ENCODE data around the gene PDAP1. TPM values are rescaled to one million over a fixed set of nuclear protein-coding genes. Genes with fewer than 3 reads are reported as not detected.

PDAP1 gene, protein sequence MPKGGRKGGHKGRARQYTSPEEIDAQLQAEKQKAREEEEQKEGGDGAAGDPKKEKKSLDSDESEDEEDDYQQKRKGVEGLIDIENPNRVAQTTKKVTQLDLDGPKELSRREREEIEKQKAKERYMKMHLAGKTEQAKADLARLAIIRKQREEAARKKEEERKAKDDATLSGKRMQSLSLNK
- total RNA-seq (73.6 TPM), polyA plus RNA-seq (120 TPM)
- long read RNA-seq, donor 1 = 0 reads
- long read RNA-seq, donor 2 = 0 reads
- long read RNA-seq, donor 3, transcript PDAP1-201 (6 exons, 2,546 nt) = major isoform, 65 of 104 reads
- long read RNA-seq, donor 3, partial matches to known transcripts = 39 of 104 reads
- long read RNA-seq, donor 3, other reads (novel, unspliced or antisense) = 0 of 104 reads
- long read RNA-seq, donor 4, transcript PDAP1-201 (6 exons, 2,546 nt) = major isoform, 15 of 15 reads
- long read RNA-seq, donor 4, partial matches to known transcripts = 0 of 15 reads
- long read RNA-seq, donor 4, other reads (novel, unspliced or antisense) = 0 of 15 reads
- long read RNA-seq, donor 5, transcript PDAP1-201 (6 exons, 2,546 nt) = major isoform, 52 of 475 reads
- long read RNA-seq, donor 5, partial matches to known transcripts = 293 of 475 reads
- long read RNA-seq, donor 5, other reads (novel, unspliced or antisense) = 130 of 475 reads
- long read RNA-seq, donor 6, transcript PDAP1-201 (6 exons, 2,546 nt) = major isoform, 39 of 39 reads
- long read RNA-seq, donor 6, partial matches to known transcripts = 0 of 39 reads
- long read RNA-seq, donor 6, other reads (novel, unspliced or antisense) = 0 of 39 reads
- long read RNA-seq, donor 7, transcript PDAP1-201 (6 exons, 2,546 nt) = major isoform, 22 of 148 reads
- long read RNA-seq, donor 7, partial matches to known transcripts = 126 of 148 reads
- long read RNA-seq, donor 7, other reads (novel, unspliced or antisense) = 0 of 148 reads
- long read RNA-seq, donor 8, transcript PDAP1-201 (6 exons, 2,546 nt) = major isoform, 15 of 82 reads
- long read RNA-seq, donor 8, partial matches to known transcripts = 27 of 82 reads
- long read RNA-seq, donor 8, other reads (novel, unspliced or antisense) = 40 of 82 reads
- long read RNA-seq, donor 9, transcript PDAP1-201 (6 exons, 2,546 nt) = major isoform, 14 of 135 reads
- long read RNA-seq, donor 9, partial matches to known transcripts = 121 of 135 reads
- long read RNA-seq, donor 9, other reads (novel, unspliced or antisense) = 0 of 135 reads
- long read RNA-seq, donor 10, transcript PDAP1-201 (6 exons, 2,546 nt) = major isoform, 21 of 29 reads
- long read RNA-seq, donor 10, partial matches to known transcripts = 7 of 29 reads
- long read RNA-seq, donor 10, other reads (novel, unspliced or antisense) = 0 of 29 reads

DNA sequence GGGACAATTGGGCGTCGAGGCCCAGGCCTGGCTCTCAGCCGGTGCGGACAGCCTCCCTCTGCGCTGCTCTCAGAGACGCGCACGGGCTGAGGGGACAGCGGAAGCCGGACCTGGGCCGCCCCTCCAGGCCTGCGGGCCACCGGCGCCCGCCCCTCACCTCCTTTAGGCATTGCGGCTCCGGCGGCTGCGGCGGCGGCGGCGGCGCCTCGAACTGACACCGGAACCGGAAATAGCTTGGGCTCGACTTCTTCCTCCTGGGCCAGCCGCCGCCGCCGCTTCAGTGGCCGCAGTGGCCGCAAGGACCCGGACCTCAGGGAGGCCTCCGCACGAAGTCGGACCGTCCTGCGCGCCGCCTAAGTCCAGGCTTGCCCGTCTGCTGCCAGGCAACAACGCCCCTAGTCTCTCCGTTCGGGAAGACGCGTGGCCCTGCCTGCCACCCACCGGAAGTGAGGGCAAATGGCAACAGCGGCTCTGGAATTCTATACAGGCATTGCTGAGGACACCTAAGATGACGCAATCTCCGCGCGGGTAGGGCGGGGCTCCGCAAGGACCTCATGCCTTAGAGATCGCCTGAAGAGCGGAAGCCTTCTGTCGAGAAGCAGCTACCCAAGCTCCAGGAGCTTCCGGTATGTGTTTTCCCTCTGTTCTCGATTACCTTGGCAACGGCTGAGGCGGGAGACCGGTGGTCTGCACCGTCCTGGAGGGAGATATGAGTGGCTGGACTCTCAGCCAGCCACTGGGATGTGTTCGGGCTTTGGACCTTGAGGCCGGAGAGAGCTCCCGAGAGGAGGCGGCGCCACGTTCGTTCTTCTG is at the start of gene PDAP1, which contains the start of gene BUD31:
Gene PDAP1, minus strand, starts transcription at position 219 of the 813 bp plus-strand sequence. Its CDS starts 49 bp downstream, at position 170.
Gene BUD31, plus strand, starts transcription at position 591 of the 813 bp plus-strand sequence. CDS start 2,124 bp downstream, outside the sequence.
- Histone ChIP-seq H3K4me3 (ENCODE audit: low read length in 2 of 2) (peak within 1 kb of the TSS; percentile 66 to 99), H3K36me3 (ENCODE audit: control insufficient read depth in 2 of 2, insufficient read depth in 2 of 2, low read length in 1 of 2) (peaks cover 27 to 45% of the 10 kb centered on the region in 2 donors), H3K4me1 (ENCODE audit: control insufficient read depth in 2 of 2, insufficient read depth in 2 of 2, low read length in 2 of 2) (peaks cover 20 to 25% of the 10 kb centered on the region in 2 donors), H3K27me3 (ENCODE audit: control insufficient read depth in 2 of 2, insufficient read depth in 1 of 2, low read length in 1 of 2) (no peaks in the 10 kb centered on the region), H3K9me3 (ENCODE audit: control insufficient read depth in 2 of 2, insufficient read depth in 1 of 2, low read length in 1 of 2) (no peaks in the 10 kb centered on the region), H3K27ac (ENCODE audit: low read depth in 1 of 2, low read length in 1 of 2) (peak within 1 kb of the TSS; percentile 94)
- WGBS = under 1% methylated on average over 72 of the region's 72 CpGs
- peak; percentile 95 to 100 (median 99) for DNase-seq (ENCODE audit: low read depth in 6 of 9, low spot score in 9 of 9)

DNA sequence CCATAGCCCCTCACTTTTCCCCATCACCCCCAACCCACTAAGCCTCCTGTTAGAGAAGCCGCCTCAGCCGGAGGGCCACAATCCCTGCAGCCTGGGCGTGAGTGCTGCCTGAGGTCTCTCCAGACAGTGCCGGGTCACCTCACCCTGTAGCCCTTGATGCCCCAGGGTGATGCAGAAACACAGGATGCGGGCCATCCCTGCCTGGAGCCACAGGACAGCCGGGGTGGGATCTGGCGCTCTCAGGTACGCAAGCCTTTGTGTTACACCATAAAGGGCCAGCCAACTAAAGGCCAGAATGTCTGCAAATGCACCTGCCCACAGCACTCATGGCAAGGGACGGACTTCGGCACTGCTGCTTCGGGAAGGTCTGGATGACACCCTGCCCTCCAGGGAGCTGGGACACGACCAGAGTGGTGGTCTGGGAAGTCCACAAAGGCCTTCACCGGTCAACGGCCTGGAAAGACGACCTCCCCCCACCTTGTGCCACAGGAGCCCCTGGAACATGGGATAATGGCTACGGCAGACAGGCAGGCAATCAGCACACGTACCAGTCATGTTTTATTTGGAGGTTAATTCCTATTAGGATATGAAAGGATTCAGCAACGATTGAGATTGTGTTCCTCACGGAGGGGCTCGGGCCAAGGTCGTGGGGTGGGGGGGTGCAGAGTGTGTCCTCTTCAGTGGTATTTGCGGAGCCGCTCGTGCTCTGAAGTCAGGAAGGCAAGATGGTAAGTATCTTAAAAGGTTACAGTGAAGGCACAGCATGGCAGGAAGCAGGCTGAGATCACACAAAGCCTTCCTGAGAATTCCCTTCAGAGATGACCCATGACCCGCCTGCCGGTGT is 49.5 kb upstream of the PDAP1 start:
- no peak for DNase-seq (ENCODE audit: low read depth in 6 of 9, low spot score in 9 of 9)
- H3K9me3 ChIP-seq (ENCODE audit: control insufficient read depth in 2 of 2, insufficient read depth in 1 of 2, low read length in 1 of 2) = no peaks in the 10 kb centered on the region
- WGBS = 98% methylated on average over 26 of the region's 26 CpGs
- H3K36me3 ChIP-seq (ENCODE audit: control insufficient read depth in 2 of 2, insufficient read depth in 2 of 2, low read length in 1 of 2) = peaks cover 78% of the 10 kb centered on the region in 2 donors
- peaks cover 0 to 3% of the 10 kb centered on the region in 2 donors for H3K4me1 ChIP-seq (ENCODE audit: control insufficient read depth in 2 of 2, insufficient read depth in 2 of 2, low read length in 2 of 2)
- no peaks in the 10 kb centered on the region for H3K27me3 ChIP-seq (ENCODE audit: control insufficient read depth in 2 of 2, insufficient read depth in 1 of 2, low read length in 1 of 2)
- H3K27ac ChIP-seq (ENCODE audit: low read depth in 1 of 2, low read length in 1 of 2) = no peak overlapping the region
- no peak overlapping the region for H3K4me3 ChIP-seq (ENCODE audit: low read length in 2 of 2)

DNA sequence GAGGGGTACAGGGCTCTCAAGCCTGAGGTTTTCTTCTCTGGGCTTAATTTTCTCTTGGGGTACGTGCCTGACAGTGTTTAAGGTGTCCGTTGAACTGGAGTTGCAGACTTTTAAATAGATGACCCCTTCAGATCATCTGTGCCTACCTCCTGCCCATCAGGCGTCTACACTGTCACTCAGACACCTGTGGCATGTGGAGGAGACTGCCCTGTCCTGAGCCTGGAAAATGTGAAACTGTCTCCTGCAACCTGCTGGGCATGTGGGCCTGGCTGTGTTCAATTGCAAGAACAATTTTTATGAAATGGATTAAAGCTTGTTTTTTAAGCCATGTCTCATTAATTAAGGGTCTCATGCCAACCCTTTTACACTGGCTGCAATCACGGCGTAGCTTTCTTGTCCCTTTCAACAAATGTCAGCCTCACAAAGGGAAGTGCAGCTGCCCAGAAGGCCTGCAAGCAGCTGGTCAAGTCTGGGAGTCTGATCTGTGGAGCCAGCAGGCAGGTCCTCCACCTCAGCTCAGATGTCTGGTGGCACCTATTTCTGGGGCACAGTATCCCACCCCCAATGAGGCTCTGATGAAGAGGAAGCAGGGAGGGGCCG is 48.8 kb upstream of the PDAP1 start:
- DNase-seq (ENCODE audit: low read depth in 6 of 9, low spot score in 9 of 9) = no peak
- Histone ChIP-seq H3K4me3 (ENCODE audit: low read length in 2 of 2) (no peak overlapping the region), H3K27ac (ENCODE audit: low read depth in 1 of 2, low read length in 1 of 2) (no peak overlapping the region), H3K9me3 (ENCODE audit: control insufficient read depth in 2 of 2, insufficient read depth in 1 of 2, low read length in 1 of 2) (no peaks in the 10 kb centered on the region), H3K36me3 (ENCODE audit: control insufficient read depth in 2 of 2, insufficient read depth in 2 of 2, low read length in 1 of 2) (peaks cover 81 to 83% of the 10 kb centered on the region in 2 donors), H3K27me3 (ENCODE audit: control insufficient read depth in 2 of 2, insufficient read depth in 1 of 2, low read length in 1 of 2) (no peaks in the 10 kb centered on the region), H3K4me1 (ENCODE audit: control insufficient read depth in 2 of 2, insufficient read depth in 2 of 2, low read length in 2 of 2) (peaks cover 0 to 3% of the 10 kb centered on the region in 2 donors)
- 98% methylated on average over 6 of the region's 6 CpGs for WGBS

DNA sequence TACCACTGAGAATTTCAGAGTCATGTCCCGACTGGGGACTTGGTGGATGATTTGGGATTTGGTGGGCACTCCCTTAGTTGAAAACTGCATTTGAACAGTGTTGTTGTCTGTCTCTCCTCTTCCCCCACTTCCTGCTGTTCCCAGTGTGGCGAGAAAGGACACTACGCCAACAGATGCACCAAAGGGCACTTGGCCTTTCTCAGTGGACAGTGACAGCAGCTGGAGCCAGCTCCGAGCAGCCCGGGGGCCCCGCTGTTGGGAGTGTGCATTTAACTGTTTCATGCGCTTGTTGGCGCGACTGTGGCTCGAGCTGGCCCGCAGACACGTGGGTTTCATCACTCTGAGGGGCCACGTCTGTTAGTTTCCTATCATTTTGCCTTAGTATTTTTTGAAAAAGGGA is 47.9 kb upstream of the PDAP1 start:
- peaks cover 89% of the 10 kb centered on the region in 2 donors for H3K36me3 ChIP-seq (ENCODE audit: control insufficient read depth in 2 of 2, insufficient read depth in 2 of 2, low read length in 1 of 2)
- no peak overlapping the region for H3K27ac ChIP-seq (ENCODE audit: low read depth in 1 of 2, low read length in 1 of 2)
- no peak for DNase-seq (ENCODE audit: low read depth in 6 of 9, low spot score in 9 of 9)
- H3K4me3 ChIP-seq (ENCODE audit: low read length in 2 of 2) = no peak overlapping the region
- H3K9me3 ChIP-seq (ENCODE audit: control insufficient read depth in 2 of 2, insufficient read depth in 1 of 2, low read length in 1 of 2) = no peaks in the 10 kb centered on the region
- no peaks in the 10 kb centered on the region for H3K27me3 ChIP-seq (ENCODE audit: control insufficient read depth in 2 of 2, insufficient read depth in 1 of 2, low read length in 1 of 2)
- 95% methylated on average over 13 of the region's 13 CpGs for WGBS
- H3K4me1 ChIP-seq (ENCODE audit: control insufficient read depth in 2 of 2, insufficient read depth in 2 of 2, low read length in 2 of 2) = peaks cover 0 to 3% of the 10 kb centered on the region in 2 donors

DNA sequence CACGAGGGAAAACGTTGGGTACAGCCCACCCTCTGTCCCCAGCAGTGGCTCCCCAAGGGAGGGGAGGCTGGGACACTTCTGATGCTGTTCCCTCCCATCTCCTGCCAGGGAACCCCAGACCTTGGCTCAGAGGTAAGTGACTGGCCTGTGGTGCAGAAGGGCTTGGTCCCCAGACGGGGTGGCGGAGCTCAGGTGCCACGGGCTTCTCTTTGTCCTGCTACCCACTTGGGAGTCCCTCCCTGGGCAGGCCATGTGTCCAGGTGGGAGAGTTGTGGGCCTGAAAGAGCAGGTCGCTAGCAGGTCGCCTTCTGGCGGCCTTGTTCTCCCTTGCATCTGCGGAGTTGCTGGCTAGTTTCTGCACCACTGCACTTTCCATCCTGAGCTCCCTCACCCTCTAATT is 47.5 kb upstream of the PDAP1 start:
- Histone ChIP-seq H3K4me3 (ENCODE audit: low read length in 2 of 2) (no peak overlapping the region), H3K27me3 (ENCODE audit: control insufficient read depth in 2 of 2, insufficient read depth in 1 of 2, low read length in 1 of 2) (no peaks in the 10 kb centered on the region), H3K4me1 (ENCODE audit: control insufficient read depth in 2 of 2, insufficient read depth in 2 of 2, low read length in 2 of 2) (peaks cover 0 to 2% of the 10 kb centered on the region in 2 donors), H3K27ac (ENCODE audit: low read depth in 1 of 2, low read length in 1 of 2) (no peak overlapping the region), H3K36me3 (ENCODE audit: control insufficient read depth in 2 of 2, insufficient read depth in 2 of 2, low read length in 1 of 2) (peaks cover 91 to 92% of the 10 kb centered on the region in 2 donors), H3K9me3 (ENCODE audit: control insufficient read depth in 2 of 2, insufficient read depth in 1 of 2, low read length in 1 of 2) (no peaks in the 10 kb centered on the region)
- no peak for DNase-seq (ENCODE audit: low read depth in 6 of 9, low spot score in 9 of 9)
- 93% methylated on average over 9 of the region's 9 CpGs for WGBS

DNA sequence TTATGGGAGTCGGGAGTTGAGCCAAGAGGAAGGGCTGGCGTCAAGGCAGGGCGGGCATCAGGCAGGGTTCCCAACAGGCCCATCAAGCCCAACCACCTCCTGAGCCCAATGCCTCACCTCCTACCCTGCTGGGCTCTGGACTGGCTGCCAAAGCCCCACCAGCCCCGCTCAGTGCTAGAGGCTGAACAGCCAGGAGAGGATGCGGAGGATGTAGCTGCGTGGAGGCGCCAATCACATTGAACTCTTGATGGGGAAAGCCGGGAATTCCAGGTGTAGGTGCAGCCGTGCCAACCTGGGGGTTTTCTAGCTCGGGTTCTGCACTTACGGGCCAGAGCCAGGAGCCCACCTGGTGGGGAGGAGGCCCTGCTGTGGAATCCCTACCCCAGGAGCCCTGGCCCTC is 44.7 kb upstream of the PDAP1 start:
- Histone ChIP-seq H3K27me3 (ENCODE audit: control insufficient read depth in 2 of 2, insufficient read depth in 1 of 2, low read length in 1 of 2) (no peaks in the 10 kb centered on the region), H3K27ac (ENCODE audit: low read depth in 1 of 2, low read length in 1 of 2) (no peak overlapping the region), H3K9me3 (ENCODE audit: control insufficient read depth in 2 of 2, insufficient read depth in 1 of 2, low read length in 1 of 2) (no peaks in the 10 kb centered on the region), H3K4me3 (ENCODE audit: low read length in 2 of 2) (no peak overlapping the region), H3K36me3 (ENCODE audit: control insufficient read depth in 2 of 2, insufficient read depth in 2 of 2, low read length in 1 of 2) (peaks cover 91 to 93% of the 10 kb centered on the region in 2 donors), H3K4me1 (ENCODE audit: control insufficient read depth in 2 of 2, insufficient read depth in 2 of 2, low read length in 2 of 2) (no peaks in the 10 kb centered on the region)
- 97% methylated on average over 11 of the region's 11 CpGs for WGBS
- no peak for DNase-seq (ENCODE audit: low read depth in 6 of 9, low spot score in 9 of 9)

DNA sequence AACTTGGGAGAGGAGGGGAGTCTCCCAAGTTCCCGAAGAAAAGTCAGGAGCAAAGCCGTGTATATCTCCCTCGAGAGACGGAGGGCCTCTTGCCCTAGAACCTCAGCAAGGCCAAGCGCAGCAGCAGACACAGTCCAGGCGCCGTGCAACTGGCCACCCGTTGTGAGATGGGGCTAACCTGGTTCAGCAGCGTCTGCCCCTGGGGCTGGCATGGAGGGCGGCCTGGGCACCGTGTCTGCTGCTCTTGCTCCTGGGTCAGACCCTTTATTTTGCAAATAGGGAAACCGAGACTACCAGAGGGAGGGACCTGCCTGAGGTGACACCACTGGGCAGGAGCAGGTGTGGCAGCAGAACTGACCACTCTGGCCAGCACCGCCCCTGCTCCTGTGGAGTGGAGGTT is 44.1 kb upstream of the PDAP1 start:
- H3K27me3 ChIP-seq (ENCODE audit: control insufficient read depth in 2 of 2, insufficient read depth in 1 of 2, low read length in 1 of 2) = no peaks in the 10 kb centered on the region
- H3K9me3 ChIP-seq (ENCODE audit: control insufficient read depth in 2 of 2, insufficient read depth in 1 of 2, low read length in 1 of 2) = no peaks in the 10 kb centered on the region
- WGBS = 98% methylated on average over 13 of the region's 13 CpGs
- H3K27ac ChIP-seq (ENCODE audit: low read depth in 1 of 2, low read length in 1 of 2) = no peak overlapping the region
- no peak for DNase-seq (ENCODE audit: low read depth in 6 of 9, low spot score in 9 of 9)
- no peak overlapping the region for H3K4me3 ChIP-seq (ENCODE audit: low read length in 2 of 2)
- no peaks in the 10 kb centered on the region for H3K4me1 ChIP-seq (ENCODE audit: control insufficient read depth in 2 of 2, insufficient read depth in 2 of 2, low read length in 2 of 2)
- H3K36me3 ChIP-seq (ENCODE audit: control insufficient read depth in 2 of 2, insufficient read depth in 2 of 2, low read length in 1 of 2) = peaks cover 91 to 93% of the 10 kb centered on the region in 2 donors
